Measurements from ENCODE around the gene ARHGAP15.

ARHGAP15 gene

DNA sequence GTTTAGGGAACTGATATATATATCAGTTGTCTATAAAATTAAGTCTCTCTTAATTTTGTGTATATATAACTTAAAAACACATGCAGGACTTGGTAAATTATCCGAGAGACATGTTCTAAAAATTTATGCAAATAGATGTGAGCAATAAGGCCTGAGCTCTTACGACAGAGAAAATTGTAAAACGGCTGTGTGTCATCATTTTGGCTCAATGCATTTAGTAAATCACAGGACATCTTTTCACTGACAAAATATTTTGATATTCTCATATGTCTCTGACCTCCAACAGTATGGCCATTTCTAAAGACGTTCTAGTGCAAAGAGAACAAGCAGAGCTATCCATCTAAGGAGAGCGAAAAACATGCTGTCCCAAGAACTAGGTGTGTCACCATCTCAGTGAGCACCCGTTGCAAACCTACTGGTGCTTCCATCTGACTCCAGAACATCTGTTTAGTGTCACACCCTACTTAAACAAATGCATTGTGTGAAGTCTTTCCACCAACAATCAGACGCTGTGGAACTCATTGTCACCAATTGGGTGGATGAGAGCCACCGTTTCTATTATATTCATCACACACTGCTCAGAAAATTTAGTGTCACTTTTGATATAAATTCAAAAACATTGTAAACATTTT lies 108.0 kb downstream of the ARHGAP15 start:
- H3K27me3 ChIP-seq (ENCODE audit: insufficient read depth, low read depth) = no peaks in the 10 kb centered on the region
- H4K20me1 ChIP-seq (ENCODE audit: insufficient read depth) = no peaks in the 10 kb centered on the region
- H3K4me2 ChIP-seq = no peak overlapping the region
- no peak overlapping the region for H3K27ac ChIP-seq
- H3K79me2 ChIP-seq (ENCODE audit: insufficient read depth, low read depth) = no peaks in the 10 kb centered on the region
- no peak overlapping the region for H3K9ac ChIP-seq
- H3K4me1 ChIP-seq (ENCODE audit: low read depth, poor library complexity, severe bottlenecking) = no peaks in the 10 kb centered on the region
- H2AFZ ChIP-seq (ENCODE audit: low read depth) = no peak overlapping the region
- H3K4me3 ChIP-seq (IDR thresholded peaks at IDR 0.05; ENCODE audit: insufficient read depth, low read depth, low read length) = no peak overlapping the region
- TF ChIP-seq CTCF (conservative IDR thresholded peaks at IDR 0.05; ENCODE audit: low read depth, low read length) = no peak
- H3K36me3 ChIP-seq (ENCODE audit: insufficient read depth) = no peaks in the 10 kb centered on the region

DNA sequence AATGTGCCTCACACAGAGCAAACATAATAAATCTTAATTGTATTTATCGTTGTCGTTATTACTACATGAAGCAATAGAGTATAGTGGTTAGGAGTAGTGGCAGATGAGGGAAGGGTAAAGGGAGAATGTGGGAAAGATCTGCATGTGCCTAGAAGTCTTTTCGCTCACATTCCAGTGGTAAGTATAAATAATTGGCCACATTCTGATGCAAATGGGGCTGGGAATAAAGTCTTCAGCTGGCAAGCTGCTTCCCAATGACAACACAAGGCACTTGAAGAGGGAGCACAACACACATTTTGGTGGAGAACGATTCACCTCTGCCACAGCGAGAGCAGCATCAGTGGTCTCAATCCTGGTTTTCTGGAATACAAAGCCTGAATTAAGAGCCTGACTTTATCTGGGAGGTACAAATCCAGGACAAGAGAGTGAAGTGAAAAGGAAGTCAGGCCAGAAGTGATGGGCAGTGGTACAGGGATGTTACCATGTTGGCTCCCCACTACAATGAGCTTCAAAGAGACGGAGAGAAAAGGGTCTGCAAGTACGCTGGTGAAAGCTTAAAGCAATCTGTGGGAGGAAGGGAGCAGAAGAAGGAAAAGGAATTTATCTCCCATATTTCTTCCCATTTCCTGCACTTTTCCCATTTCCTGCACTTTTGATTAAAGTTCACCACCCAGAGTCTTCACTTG lies 112.3 kb downstream of the ARHGAP15 start:
- H3K4me2 ChIP-seq = no peak overlapping the region

DNA sequence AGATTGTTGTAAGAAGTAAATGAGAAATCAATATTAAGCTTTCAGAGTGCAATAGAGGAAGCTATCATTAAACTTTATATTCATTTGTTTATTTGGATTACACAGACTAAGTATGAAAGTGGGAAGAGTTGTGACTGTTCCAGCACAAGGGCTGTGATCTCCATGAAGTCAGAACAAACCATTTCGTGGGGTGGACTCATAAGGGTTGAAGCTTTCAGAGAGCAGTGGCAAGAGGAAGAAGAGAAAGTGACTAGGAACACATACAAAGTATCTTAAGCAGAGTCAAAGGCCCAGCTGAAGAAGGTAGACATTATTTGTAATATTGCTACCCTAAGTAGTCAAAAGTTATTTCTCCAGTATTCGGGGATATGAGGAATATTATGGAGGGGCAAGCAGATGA lies 117.0 kb downstream of the ARHGAP15 start:
- Histone ChIP-seq H3K79me2 (ENCODE audit: insufficient read depth, low read depth) (no peaks in the 10 kb centered on the region), H3K4me1 (ENCODE audit: low read depth, poor library complexity, severe bottlenecking) (no peaks in the 10 kb centered on the region)

More for the DNA sequence above, 112.3 kb downstream of the ARHGAP15 start:
- H3K79me2 ChIP-seq (ENCODE audit: insufficient read depth, low read depth) = no peaks in the 10 kb centered on the region
- no peaks in the 10 kb centered on the region for H3K4me1 ChIP-seq (ENCODE audit: low read depth, poor library complexity, severe bottlenecking)
- no peak for TF ChIP-seq CTCF (conservative IDR thresholded peaks at IDR 0.05; ENCODE audit: low read depth, low read length)
- H3K27ac ChIP-seq = no peak overlapping the region
- H2AFZ ChIP-seq (ENCODE audit: low read depth) = no peak overlapping the region
- no peaks in the 10 kb centered on the region for H3K27me3 ChIP-seq (ENCODE audit: insufficient read depth, low read depth)
- no peak overlapping the region for H3K4me3 ChIP-seq (IDR thresholded peaks at IDR 0.05; ENCODE audit: insufficient read depth, low read depth, low read length)
- H3K36me3 ChIP-seq (ENCODE audit: insufficient read depth) = no peaks in the 10 kb centered on the region
- H4K20me1 ChIP-seq (ENCODE audit: insufficient read depth) = no peaks in the 10 kb centered on the region
- H3K9ac ChIP-seq = no peak overlapping the region

More for the DNA sequence above, 117.0 kb downstream of the ARHGAP15 start:
- Histone ChIP-seq H3K36me3 (ENCODE audit: insufficient read depth) (no peaks in the 10 kb centered on the region), H3K27ac (no peak overlapping the region), H3K27me3 (ENCODE audit: insufficient read depth, low read depth) (no peaks in the 10 kb centered on the region), H3K4me3 (IDR thresholded peaks at IDR 0.05; ENCODE audit: insufficient read depth, low read depth, low read length) (no peak overlapping the region), H3K9ac (no peak overlapping the region), H3K4me2 (no peak overlapping the region), H2AFZ (ENCODE audit: low read depth) (no peak overlapping the region), H4K20me1 (ENCODE audit: insufficient read depth) (no peaks in the 10 kb centered on the region)
- no peak for TF ChIP-seq CTCF (conservative IDR thresholded peaks at IDR 0.05; ENCODE audit: low read depth, low read length)

All from KMS-11 (cell line).